ENCODE measurements around the gene CST9. TPM values are rescaled to one million over a fixed set of nuclear protein-coding genes. Genes with fewer than 3 reads are reported as not detected.
"Not testable (repeated sequence)": the region's sequence is repeated elsewhere in the genome, so short reads cannot be mapped to it uniquely, and the experiment has no call there.

CST9 gene
- total RNA-seq, 1 donor from 2014 or later = not detected

DNA sequence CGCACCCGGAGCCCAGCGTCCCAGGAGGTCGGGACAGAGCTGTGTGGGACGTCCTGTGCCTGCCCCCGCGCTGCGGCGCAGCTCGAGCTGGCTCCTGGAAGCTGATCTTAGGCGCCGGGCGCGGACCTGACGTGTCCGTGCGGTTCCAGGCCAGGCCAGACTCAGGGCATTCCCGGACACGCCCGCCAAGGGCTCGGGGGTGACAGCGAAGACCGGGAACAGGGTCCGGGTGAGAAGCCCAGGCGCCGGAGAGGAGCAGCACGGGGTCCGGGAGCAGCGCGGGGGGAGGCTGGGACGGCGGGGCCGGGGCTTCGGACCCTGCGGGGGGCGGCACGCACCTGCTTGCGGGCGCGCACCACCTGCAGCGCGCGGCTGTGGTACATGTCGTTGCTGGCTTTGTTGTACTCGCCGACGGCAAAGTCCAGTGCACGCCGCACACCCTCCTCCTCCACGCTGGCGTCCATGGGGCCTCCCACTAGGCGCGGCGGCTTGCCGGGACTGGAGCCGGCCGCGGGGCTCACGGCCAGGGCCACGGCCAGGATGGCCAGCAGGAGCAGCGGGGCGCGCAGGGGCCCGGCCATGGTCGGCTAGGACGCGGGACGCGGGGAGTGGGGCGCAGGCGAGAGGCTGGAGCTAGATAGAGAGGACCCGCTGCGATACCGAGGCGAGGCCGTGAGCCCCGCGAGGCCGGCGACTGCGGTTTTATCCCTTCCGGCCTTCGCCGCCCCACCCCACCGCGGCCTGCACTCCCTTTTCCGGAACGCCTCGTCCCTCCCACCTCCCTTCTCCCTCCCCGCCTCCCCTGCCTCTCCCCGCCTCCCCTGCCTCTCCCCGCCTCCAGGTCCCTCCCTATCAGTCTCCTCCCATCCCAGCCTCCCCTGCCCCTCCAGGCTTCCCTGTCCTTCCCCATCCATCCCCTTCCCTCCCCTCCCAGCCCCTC, 31.8 kb upstream of the CST9 start, which contains the start of gene CST3:
TSS of gene CST3 (minus strand) at position 674 of the 940 bp plus-strand sequence. CDS start at position 581, 93 bp downstream.
- peak; percentile 83 for ATAC-seq

DNA sequence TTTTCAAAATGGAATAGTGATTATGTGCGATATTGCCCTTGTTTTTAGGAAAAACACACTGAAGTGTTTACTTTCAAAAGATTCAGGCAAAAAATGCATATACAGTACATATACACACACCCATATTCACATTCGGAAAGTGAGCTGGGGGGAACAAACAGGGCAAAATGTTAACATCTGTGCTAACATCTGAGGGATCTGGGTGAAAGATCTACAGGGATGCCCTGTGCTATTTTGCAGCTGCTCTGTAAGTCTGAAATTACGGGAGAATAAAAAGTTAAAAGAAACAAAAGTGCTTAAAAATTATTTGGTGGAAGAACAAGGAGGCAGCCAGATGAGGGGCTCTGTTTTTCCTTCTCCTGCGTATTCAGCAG, 31.2 kb upstream of the CST9 start:
- no peak for ATAC-seq

DNA sequence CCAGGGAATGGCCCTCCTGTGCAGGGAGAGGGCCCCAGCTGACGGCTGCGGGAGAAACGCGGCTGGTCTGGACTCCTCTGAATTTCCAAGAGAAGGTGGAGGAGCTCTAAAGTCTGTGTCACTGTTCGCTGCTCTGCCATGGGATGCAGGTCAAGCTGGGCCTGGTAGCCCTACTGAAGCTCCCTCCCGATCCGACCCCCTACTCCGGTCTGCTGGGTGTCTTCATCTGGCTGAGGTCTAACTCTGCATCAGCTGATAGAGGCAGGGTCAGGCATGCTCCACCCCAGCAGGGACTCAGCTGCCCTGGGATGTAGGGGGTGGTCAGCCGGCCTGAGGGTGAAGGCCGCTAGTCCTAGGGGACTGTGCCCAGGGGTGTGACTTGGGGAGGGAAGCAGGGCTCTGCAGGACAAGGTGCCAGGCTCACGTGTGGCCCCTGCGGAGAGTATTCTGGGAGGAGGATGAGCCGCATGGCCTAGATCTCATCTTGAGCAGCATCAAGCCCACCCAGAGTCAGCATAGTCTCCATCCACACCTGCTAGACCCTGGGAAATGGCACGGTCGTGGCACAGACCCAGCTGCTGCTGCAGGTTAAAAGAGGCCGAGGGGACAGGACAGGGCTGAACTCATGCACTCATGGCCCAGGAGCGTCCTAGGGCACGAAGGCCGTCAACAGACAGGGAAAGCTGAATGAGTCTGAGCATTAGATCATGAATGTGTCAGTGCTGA, 30.6 kb upstream of the CST9 start:
- no peak for ATAC-seq

DNA sequence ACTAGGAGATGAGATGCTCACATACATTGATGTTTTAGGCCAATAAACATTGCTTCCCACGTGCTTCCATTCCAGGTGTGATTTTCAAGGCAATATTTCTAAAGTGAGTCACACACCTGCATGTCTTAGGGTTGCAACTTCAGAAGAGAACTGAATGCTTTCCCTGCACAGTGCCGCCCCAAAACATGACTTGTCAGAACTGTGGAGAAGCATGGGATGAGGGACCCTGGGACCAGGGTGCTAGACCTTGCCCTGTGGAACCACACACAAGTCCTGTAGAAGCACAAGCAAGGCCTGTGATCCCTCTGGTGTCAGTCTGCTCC, 30.0 kb upstream of the CST9 start:
- ATAC-seq = not testable (repeated sequence)

DNA sequence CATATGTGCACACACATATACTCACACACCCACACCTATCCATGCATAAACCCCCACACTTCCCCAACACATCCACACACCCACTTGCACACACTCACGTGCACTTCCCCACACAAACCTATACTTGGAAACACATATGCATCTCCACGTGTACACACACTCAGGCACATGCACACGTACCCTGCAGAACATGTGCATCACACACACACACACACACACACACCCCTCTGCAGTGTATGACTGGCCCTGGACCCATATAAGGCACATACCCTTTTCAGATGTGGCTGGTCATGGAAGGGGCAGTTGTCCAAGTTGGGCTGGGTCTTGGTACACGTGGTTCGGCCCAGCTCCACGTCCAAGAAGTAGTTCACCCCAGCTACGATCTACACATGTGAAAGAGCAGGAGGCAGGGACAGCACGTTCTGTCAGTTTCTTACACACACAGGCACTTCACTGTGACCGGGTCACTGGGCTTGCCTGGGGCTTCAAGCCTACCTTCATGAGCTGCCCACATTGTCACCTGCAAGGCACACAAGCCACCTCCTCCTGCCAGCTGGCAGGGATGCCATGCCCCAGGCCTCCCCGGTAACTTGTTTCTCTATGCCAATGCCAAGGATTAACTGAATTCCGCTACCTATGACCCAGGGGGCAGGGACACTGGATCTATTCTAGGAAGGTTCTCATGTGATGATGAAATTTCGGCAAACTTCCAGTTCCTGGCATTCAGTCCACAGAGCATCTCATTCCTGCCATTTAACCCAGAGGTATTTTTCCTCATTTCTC, 29.5 kb upstream of the CST9 start:
- no peak for ATAC-seq

DNA sequence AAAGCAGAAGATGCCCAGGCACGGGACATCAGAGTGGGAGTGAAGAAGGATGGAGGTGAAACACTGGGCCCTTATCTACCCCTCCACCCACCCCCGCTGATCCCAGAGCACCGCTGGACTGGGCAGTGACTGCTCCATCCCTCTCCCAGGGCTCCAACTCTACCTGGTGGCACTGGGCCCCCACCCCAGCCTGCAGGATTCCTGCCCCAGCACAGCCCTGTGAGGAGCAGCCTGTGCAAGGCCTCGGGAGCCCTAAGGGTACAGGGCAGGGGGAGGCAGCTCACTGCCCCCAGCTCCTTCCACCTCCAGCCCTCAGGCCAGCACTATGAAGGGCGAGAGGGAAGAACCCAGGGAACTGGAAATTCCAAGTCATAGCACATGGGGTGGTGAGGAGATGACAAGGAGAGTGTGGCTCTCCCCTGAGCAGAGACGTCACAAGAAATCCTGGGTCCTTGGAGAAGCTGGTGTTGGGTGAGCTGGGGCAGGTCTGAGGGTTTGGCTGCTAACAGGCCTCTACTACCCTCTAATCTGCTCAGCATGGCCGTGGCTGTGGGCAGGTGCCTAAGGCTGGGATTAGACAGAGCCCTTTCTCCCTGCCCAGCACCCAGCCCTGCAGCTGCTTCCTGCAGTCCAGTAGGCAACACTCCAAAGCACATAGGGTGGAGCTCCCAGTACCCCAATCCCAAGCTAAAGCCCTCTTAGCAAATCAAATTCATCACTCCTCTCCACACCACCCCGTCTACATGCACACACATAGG, 28.5 kb upstream of the CST9 start:
- ATAC-seq = no peak

DNA sequence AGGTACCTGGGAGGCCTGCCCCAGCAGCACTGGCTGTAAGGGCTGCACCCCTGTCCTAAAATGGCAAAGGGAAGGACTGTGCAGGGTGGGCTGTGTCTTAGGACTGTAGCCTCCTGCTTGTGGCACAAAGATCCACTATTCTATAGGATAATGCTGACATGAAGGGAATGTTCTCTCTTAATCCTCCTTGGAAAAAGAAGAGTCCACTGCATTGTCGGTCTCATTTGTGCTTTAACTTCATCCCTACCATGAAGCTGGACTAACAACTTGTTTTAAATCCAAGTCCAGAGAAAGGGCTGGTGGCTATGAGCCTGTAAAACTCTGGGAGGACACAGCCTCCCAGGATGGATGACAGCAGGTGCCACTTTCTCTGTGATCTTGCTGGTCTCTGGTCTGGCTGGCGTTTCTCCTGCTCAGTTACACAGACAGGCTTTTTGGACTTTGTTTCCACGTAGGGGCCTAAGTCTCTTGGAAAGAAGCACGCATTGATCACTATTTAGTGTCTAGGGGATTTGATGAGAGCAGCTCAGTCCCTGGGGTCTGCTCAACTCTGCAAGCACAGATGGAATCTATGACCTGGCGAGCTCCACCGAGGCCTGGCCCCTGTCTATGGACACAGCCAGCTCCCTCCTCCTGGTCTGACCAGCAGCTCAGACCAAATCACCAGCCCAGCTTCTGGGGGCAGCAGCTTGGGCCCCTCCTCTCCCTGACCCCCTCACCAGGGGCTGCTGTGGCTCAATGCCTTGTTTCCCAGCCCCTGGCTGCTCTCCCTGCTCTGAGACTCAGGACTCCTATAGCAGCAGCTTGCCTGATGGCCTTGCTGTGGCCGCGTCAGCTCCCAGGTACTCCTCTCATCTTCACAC, 27.2 kb upstream of the CST9 start:
- no peak for ATAC-seq

DNA sequence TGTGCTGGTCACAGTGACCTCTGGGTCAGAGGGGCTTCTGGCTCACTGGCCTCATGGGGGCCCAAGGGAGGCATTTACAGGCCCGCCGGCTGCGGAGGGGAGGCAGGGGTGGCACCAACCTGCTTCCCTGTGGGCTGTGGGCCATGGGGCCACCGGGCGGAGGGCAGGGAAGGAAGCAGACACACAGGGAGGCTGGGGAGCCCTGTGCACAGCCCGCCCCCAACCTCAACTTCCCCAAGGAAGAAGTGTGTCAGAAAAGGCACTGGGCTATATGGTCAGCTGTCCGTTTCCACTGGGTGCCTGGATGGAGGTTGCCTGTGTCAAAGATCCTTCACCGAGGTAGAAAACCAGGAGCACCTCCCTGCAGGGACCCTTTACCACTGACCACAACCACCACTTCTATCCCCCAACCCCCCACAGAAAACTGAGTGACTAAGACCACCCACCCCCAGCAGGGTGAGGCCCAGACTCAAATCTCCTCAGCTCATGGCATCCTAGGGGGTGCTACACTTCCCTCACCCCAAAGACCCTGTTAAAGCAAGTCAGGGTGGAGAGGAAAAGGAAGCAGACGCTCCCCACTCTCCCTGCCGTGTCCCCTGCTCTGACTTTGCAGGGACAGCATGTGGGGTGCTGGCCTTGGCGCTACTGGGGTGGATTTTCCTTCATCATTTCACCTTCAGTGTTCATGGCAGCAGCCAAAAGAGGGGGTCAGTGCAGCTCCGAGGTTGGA, 26.4 kb upstream of the CST9 start:
- ATAC-seq = no peak

DNA sequence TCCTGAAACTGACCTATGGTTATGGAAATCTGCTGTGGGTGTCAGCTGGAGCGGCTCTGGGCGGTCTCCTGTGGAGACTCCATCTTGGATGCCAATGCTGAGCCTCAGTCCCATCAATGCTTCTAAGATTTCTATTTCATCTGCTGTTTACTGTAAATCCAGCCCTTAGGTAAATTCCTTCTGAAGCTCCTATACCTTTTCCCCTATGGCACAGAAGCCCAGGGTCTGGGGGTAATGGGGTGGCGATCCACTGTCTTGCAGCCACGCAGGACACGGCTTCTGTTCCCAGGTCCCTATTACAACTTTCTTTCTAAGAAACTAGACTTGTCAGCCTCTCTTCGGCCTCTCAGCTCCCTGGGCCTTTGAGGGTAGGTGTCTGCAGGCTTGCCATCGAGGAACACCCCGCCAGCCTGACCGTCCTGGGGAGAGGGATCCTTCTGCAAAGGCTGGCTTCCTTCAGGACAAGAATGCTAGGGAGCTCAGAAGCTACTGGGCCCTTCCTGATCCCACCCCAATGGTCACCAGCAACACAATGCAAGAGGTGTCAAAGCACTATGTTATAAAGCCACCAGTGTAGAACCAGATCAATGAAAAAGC, 25.6 kb upstream of the CST9 start:
- ATAC-seq = no peak

DNA sequence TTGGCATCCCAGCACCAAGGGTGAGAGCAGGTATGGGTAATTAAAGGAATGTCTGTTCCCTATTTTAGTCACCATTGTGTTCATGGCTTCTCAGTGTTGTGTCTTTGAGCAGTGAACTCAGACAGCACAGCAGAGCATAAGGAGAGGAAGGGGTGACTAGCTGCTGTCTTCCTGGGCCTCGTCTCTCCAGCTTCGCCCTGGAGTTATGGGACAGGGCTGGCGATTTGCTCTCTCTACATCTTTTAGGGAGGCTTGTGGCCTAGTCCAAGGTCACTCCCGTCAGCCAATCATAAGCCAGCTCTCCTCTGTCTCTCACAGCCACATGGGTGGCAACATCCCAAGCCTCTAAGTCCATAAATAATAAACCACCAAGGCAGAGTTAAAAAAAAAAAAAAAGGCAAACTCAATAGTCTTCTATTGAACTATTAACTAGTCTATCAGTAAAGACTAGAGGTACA, 24.7 kb upstream of the CST9 start:
- no peak for ATAC-seq

DNA sequence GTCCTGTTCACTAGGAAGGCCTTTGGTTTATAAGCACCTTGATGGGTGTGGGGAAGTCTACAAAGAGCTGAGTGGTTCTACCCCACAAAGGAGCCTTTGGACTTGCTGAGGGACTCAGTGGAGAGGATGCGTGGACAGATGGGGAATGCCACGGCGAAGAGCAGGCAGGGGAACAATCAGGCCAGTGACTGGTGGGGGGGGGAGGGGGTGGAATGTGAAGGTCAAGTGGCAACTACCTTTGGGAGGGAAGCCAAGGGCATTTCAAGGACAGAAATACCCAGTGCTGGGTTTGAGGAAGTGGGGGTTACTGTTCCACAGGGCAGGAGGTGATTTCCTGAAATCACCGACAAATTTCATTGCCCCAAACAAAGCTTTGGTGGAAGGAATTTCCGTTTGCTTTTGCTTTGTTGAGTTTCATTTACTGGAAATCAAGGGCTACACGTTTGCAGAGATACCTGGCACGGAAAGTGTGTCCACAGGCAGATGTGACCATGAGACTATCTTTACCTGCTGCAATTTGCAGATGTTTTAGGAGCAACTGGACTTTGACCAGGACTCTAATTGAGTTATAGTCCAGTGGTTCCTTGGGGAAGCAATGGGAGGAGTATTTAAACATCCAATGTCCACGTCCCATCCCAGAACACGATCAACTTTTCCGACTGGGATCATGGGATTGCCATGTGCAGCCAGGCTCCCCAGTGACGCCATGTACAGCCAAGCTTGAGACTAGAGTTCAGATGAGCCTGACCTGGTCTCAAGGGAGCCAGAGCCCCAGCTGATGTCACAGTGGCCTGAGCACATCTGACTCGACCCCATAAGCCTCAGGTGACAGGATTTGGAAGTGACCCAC, 24.1 kb upstream of the CST9 start:
- peak; percentile 4 for ATAC-seq

DNA sequence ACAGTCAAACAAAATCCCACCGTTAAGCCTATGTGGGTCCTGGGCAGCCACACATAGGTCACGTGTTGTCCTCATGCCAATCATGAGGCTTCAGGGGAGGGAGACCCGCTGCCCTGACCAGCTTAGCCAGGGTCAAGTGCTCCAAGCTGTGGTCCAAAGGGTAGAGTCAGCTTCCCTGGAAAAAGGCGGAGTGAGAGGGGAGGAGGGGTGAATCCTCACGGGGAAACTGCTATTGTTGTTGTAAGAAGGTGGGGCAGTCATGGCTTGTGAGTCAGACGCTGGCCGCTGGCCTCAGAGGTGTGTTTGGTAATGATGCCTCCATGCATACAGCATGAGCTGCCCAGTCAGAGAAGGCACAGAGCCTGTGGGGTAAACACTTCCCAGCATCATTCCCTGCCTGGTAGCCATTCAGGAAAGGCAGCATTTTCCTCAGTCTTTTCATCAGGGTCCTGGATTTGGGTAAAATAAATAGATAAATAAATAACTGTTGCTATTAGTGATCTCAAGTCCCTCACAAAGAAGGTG, 23.4 kb upstream of the CST9 start:
- peak; percentile 94 for ATAC-seq

DNA sequence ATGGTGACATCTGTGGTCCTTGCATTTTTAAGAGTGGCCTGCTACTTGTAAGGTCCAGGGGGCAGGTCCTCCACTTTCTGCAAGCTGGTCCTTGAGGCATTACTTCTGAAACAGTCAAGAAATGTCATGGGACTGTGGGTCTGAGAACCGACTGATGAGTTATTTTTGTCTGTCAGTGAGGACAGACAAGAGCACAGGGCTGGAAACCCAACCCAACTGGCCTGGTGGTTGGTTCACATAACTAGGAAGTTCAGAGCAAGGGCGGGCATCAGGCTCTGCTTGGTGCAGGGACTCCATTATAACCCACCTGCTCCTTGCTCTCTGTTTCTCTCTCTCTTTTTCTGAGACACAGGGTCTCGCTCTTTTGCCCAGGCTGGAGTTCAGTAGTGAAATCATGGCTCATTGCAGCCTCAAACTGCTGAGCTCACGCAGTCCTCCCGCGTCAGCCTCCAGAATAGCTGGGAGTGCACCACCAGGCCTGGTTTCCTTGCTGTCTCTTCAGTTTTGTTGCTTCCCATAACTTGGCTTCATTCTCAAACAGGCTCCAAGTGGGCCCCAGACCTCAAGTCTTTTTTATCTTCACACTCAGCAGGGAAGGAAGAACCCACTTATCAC, 22.8 kb upstream of the CST9 start:
- ATAC-seq = no peak

DNA sequence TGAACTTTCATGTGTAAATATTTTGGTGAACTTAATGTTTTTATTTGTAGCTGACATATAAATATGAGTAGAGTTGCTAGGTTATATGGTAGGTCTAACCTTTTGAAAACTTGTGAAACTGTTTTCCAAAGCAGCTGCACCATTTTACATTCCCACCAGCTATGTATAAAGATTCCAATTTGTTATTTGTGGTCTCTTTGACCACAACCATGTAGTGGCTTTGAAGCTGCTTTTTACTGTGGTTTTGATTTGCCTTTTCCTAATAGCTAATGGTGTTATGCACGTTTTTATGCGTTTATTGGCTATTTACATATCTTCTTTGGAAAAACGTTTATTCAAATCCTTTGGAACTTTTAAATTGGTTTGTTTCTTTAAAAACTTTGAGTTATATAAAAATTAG, 21.8 kb upstream of the CST9 start:
- no peak for ATAC-seq

DNA sequence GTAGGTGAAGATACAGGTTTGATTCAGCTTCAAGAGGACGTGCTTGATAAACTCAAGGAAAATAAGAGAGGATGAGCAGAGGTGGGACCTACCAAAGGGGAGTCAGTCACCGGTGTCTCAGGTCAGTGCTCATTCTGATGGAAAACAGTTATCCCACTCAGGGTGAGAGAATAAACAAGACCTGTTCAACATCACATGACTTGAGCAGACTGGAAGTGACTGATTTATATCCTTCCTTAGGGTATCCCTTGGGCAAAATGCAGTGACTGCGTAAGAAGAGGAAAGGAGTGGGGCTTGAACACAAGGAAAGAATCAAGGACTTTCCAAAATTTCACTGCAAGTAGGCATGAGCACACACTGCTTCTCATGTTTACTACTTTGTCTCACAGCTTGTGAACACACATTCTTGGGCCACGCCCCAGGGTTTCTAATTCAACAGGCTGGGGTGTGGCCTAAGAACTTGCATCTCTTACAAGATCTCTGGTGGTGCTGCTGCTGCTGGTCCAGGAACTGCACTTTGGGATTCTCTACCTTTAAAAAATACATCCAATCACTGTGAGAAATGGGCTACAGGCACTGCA, 20.4 kb upstream of the CST9 start:
- ATAC-seq = peak; percentile 72

DNA sequence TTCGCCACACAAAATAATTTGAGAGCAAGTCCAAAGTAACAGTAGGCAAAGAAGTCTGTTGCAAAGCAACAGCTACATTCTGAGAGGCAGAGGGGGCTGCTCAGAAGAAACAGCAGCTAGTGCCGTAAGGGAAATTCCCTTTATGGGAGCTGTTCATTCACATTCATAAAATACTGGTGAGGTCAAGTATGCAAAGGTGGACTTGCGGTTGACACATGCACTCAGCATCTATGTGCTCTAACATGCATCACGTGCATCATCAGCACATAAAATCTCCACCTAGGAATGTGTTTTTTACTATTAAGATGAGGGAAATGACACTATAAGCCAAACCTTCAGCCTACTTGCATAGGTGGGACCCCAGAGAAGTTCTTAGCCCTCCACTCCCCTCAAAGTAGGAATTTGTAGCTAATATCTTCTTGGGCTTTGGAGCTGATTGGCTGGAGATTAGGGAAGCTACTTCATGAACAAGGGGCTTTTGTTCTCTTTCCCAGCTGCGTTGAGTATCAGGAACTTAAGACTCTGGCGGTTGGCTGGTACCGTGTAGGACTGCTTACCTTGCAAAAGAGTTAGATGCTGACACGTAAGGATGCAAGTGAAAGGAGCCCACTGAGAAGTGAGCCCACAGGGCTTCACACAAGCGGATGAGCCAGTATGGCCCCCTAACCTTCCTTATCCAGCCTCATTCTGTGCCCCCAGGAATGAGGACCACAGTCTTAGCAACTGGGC, 19.7 kb upstream of the CST9 start:
- no peak for ATAC-seq

DNA sequence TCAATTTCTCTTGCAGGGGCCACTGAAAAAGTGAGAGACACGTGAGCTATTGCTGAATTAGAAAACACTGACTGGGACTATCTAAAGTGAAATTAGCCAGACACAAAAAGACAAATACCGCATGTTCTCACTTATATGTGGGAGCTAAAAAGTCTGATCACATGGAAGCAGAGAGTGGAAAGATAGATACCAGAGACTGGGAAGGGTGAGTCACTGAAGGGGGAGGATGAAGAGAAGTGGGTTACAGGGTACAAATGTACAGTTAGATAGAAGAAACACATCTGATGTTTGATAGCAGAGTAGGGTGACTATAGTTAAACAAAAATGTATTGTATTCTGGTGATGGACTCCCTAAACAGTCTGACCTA, 18.6 kb upstream of the CST9 start:
- no peak for ATAC-seq

Measured in esophagus mucosa (tissue), 1 donor.